Liver (tissue), 3 donors: ENCODE data around the gene TREX2.

Experiments
- ATF3 ChIP-seq: IDR thresholded peaks from 2 replicates; pipeline ENCODE4 v1.6.1; 2016; ENCODE audit warnings: antibody characterized with exemption
- CTCF ChIP-seq: fragments of 150-350 bp; IDR thresholded peaks from 2 replicates; pipeline ENCODE4 v1.5.1; 2017; ENCODE audit warnings: improper control_type of control experiment, low read depth, low read length; ENCODE audit not compliant: missing input control
- EGR1 ChIP-seq, 2 donors: IDR thresholded peaks; 2 replicates each; pipeline ENCODE4 v1.6.1; 2016 to 2018; ENCODE audit warnings: antibody characterized with exemption in 2 of 2, low read depth in 2 of 2
- FOXA1 ChIP-seq: IDR thresholded peaks from 2 replicates; pipeline ENCODE4 v1.6.1; 2016; ENCODE audit warnings: antibody characterized with exemption
- GABPA ChIP-seq, 2 donors: IDR thresholded peaks in 1 of 2; conservative IDR thresholded peaks in 1 of 2; 2 replicates each; pipeline ENCODE4 v1.6.1; 2016; ENCODE audit warnings: antibody characterized with exemption in 2 of 2, mild to moderate bottlenecking in 1 of 2, moderate library complexity in 1 of 2
- JUND ChIP-seq, 2 donors: IDR thresholded peaks; 2 replicates each; pipeline ENCODE4 v1.6.1; 2016; ENCODE audit warnings: antibody characterized with exemption in 2 of 2
- NR2F2 ChIP-seq: IDR thresholded peaks from 2 replicates; pipeline ENCODE4 v1.6.1; 2016; ENCODE audit warnings: antibody characterized with exemption
- REST ChIP-seq: IDR thresholded peaks from 2 replicates; pipeline ENCODE4 v1.6.1; 2016; ENCODE audit warnings: antibody characterized with exemption, mild to moderate bottlenecking
- TAF1 ChIP-seq: conservative IDR thresholded peaks from 2 replicates; pipeline ENCODE4 v1.6.1; 2016; ENCODE audit warnings: antibody characterized with exemption, mild to moderate bottlenecking
- YY1 ChIP-seq: IDR thresholded peaks from 2 replicates; pipeline ENCODE4 v1.6.1; 2016; ENCODE audit warnings: antibody characterized with exemption, mild to moderate bottlenecking
- donor health status: healthy.
- donor health status: healthy.

GRCh38 chrX:153494541-153495361, 48.9 kb upstream of the TREX2 start, which contains the start of gene BGN:
- TF ChIP-seq YY1 (no peak), CTCF (no peak), JUND (IDR thresholded peaks at IDR 0.05) (no peak), GABPA (IDR thresholded peaks at IDR 0.05 in 1 of 2, conservative IDR thresholded peaks at IDR 0.05 in 1 of 2) (no peak), REST (no peak), ATF3 (no peak), TAF1 (no peak), FOXA1 (no peak), EGR1 (IDR thresholded peaks at IDR 0.05; ENCODE audit: low read depth in 2 of 2) (no peak), NR2F2 (no peak)
